Measurements from ENCODE around the gene LIPK. TPM values are rescaled to one million over a fixed set of nuclear protein-coding genes. Genes with fewer than 3 reads are reported as not detected.

The LIPK gene
- total and polyA plus RNA-seq, 4 donors = not detected

GRCh38 chr10:88800152-88801125, 94.4 kb downstream of the LIPK start:
- TF ChIP-seq, protein P1, sequence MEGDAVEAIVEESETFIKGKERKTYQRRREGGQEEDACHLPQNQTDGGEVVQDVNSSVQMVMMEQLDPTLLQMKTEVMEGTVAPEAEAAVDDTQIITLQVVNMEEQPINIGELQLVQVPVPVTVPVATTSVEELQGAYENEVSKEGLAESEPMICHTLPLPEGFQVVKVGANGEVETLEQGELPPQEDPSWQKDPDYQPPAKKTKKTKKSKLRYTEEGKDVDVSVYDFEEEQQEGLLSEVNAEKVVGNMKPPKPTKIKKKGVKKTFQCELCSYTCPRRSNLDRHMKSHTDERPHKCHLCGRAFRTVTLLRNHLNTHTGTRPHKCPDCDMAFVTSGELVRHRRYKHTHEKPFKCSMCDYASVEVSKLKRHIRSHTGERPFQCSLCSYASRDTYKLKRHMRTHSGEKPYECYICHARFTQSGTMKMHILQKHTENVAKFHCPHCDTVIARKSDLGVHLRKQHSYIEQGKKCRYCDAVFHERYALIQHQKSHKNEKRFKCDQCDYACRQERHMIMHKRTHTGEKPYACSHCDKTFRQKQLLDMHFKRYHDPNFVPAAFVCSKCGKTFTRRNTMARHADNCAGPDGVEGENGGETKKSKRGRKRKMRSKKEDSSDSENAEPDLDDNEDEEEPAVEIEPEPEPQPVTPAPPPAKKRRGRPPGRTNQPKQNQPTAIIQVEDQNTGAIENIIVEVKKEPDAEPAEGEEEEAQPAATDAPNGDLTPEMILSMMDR (IDR thresholded peaks at IDR 0.05; ENCODE audit: control extremely low read depth, extremely low read depth) = no peak
- no peak for ATAC-seq (ENCODE audit: insufficient read depth, low FRiP score)
- 96 to 99% methylated on average over 2 of the region's 2 CpGs for WGBS, 2 donors

More at GRCh38 chr10:88800152-88801125, 94.4 kb downstream of the LIPK start:
- Histone ChIP-seq H3K4me1 (ENCODE audit: control insufficient read depth in 5 of 5, insufficient read depth in 5 of 5, low read length in 5 of 5) (no peaks in the 10 kb centered on the region), H3K27ac (ENCODE audit: low read depth in 1 of 2, low read length in 1 of 2) (no peak overlapping the region), H3K9me3 (ENCODE audit: control insufficient read depth in 4 of 4, insufficient read depth in 3 of 4, low read length in 3 of 4) (peaks cover 0 to 1% (median 0%) of the 10 kb centered on the region in 4 donors), H3K36me3 (ENCODE audit: control insufficient read depth in 4 of 4, insufficient read depth in 4 of 4, low read length in 4 of 4) (no peaks in the 10 kb centered on the region), H3K4me3 (no peak overlapping the region), H3K9ac (ENCODE audit: insufficient read depth in 1 of 2, low read length in 2 of 2) (no peak overlapping the region), H3K27me3 (ENCODE audit: control insufficient read depth in 3 of 3, insufficient read depth in 3 of 3, low read length in 2 of 3) (no peaks in the 10 kb centered on the region)
- DNase-seq = no peak

Other genes starting within 250 kb of the LIPK start
- gene RNLS, start 122.9 kb upstream of the LIPK start, total RNA-seq = 10 to 100 TPM in 1 of 2 donors, 1 to 10 TPM in 1; 8.9 to 11.6 TPM
- 1 to 10 TPM; 5.8 to 7.0 TPM for gene RNLS, start 122.9 kb upstream of the LIPK start, polyA plus RNA-seq
- under 1 TPM in 1 of 2 donors, not detected in 1; 0.14 TPM for gene LIPJ, start 119.5 kb upstream of the LIPK start, total RNA-seq
- under 1 TPM; 0.02 to 0.12 TPM for gene LIPJ, start 119.5 kb upstream of the LIPK start, polyA plus RNA-seq
- not detected for gene LIPF, start 41.8 kb upstream of the LIPK start, total RNA-seq
- gene LIPF, start 41.8 kb upstream of the LIPK start, polyA plus RNA-seq = under 1 TPM in 1 of 2 donors, not detected in 1; 0.22 TPM
- under 1 TPM; 0.34 to 0.55 TPM for gene LIPN, start 53.8 kb downstream of the LIPK start, total RNA-seq
- gene LIPN, start 53.8 kb downstream of the LIPK start, polyA plus RNA-seq = 1 to 10 TPM in 1 of 2 donors, not detected in 1; 2.6 TPM
- not detected for gene LIPM, start 96.5 kb downstream of the LIPK start, total RNA-seq
- not detected for gene LIPM, start 96.5 kb downstream of the LIPK start, polyA plus RNA-seq
- 1 to 10 TPM; 2.6 to 4.3 TPM for gene ANKRD22, start 145.6 kb downstream of the LIPK start, total RNA-seq
- gene ANKRD22, start 145.6 kb downstream of the LIPK start, polyA plus RNA-seq = 10 to 100 TPM in 1 of 2 donors, 1 to 10 TPM in 1; 1.1 to 23.1 TPM
- 10 to 100 TPM in 1 of 2 donors, 1 to 10 TPM in 1; 7.4 to 24.5 TPM for gene STAMBPL1, start 174.0 kb downstream of the LIPK start, total RNA-seq
- 1 to 10 TPM; 1.7 to 2.7 TPM for gene STAMBPL1, start 174.0 kb downstream of the LIPK start, polyA plus RNA-seq
- 100 to 1,000 TPM; 291 to 485 TPM for gene ACTA2, start 246.5 kb downstream of the LIPK start, total RNA-seq
- 100 to 1,000 TPM; 186 to 206 TPM for gene ACTA2, start 246.5 kb downstream of the LIPK start, polyA plus RNA-seq

Measured in lung (tissue), 12 donors.